Heart left ventricle (tissue), 16 donors: ENCODE measurements around the gene EVC2. TPM values are rescaled to one million over a fixed set of nuclear protein-coding genes. Genes with fewer than 3 reads are reported as not detected.

ENCODE experiments used
- ATAC-seq, 4 donors: fragments of 200-7000 bp; cut with Tn5 transposase; one replicate each; pipeline ENCODE4 v1.9.1; 2020 to 2022; ENCODE audit warnings: moderate library complexity in 4 of 4, mild to moderate bottlenecking in 3 of 4, moderate number of reproducible peaks in 1 of 4
- DNase-seq, 5 donors: peaks; one replicate each; pipeline ENCODE4 v3.0.0-alpha.2; 2020
- H3K27ac ChIP-seq, 12 donors: fragments of 200-600 bp; sonication (generic) in 4 of 12; one replicate each; pipeline versions ENCODE4 v1.5.0 to v1.8.0; 2016 to 2022; ENCODE audit warnings: mild to moderate bottlenecking in 2 of 12
- H3K27me3 ChIP-seq, 9 donors: fragments of 200-600 bp; sonication (generic) in 2 of 9; one replicate each; pipeline versions ENCODE4 v1.5.1 to v1.8.0; 2016 to 2022; ENCODE audit warnings: mild to moderate bottlenecking in 3 of 9
- H3K36me3 ChIP-seq, 9 donors: fragments of 200-600 bp; sonication (generic) in 2 of 9; one replicate each; pipeline versions ENCODE4 v1.5.0 to v1.8.0; 2018 to 2022; ENCODE audit warnings: mild to moderate bottlenecking in 2 of 9
- H3K4me1 ChIP-seq, 12 donors: fragments of 200-600 bp; sonication (generic) in 4 of 12; one replicate each; pipeline versions ENCODE4 v1.5.0 to v1.8.0; 2016 to 2022; ENCODE audit warnings: mild to moderate bottlenecking in 3 of 12
- H3K4me3 ChIP-seq, 12 donors: fragments of 200-600 bp; sonication (generic) in 4 of 12; one replicate each; pipeline versions ENCODE4 v1.5.0 to v1.8.0; 2017 to 2022; ENCODE audit warnings: mild to moderate bottlenecking in 9 of 12, moderate library complexity in 4 of 12
- H3K9me3 ChIP-seq, 12 donors: fragments of 200-600 bp; sonication (generic) in 4 of 12; one replicate each; pipeline versions ENCODE4 v1.5.0 to v1.8.0; 2016 to 2022; ENCODE audit warnings: mild to moderate bottlenecking in 1 of 12
- CTCF ChIP-seq, 12 donors: fragments of 200-600 bp; sonication (generic) in 4 of 12; IDR thresholded peaks; one replicate each; pipeline versions ENCODE4 v1.5.0 to v1.8.0; 2018 to 2022; ENCODE audit warnings: antibody characterized with exemption in 12 of 12, mild to moderate bottlenecking in 5 of 12
- POLR2A ChIP-seq, 2 donors: fragments of 450-650 bp; IDR thresholded peaks; one replicate each; pipeline ENCODE4 v1.6.1; 2017; ENCODE audit warnings: antibody characterized with exemption in 2 of 2, mild to moderate bottlenecking in 2 of 2, moderate library complexity in 2 of 2
- WGBS, 4 donors: extraction: QIAGEN DNeasy Blood & Tissue Kit in 2 of 4; methylation state at CpG; one replicate each; pipeline versions ENCODE4 v1.1.5 to v1.1.7; 2013 to 2018; 5-methylcytosine and 5-hydroxymethylcytosine counted together
- intact Hi-C, 10 donors: fragments of 100-400 bp; cut with DNase I; formaldehyde crosslinking; loops; one replicate each; pipeline versions ENCODE4 v1.11.1 to v1.14.2; 2022
- long read RNA-seq, 3 donors: library from polyadenylated mRNA; unstranded; transcript quantifications; one replicate each; pipeline ENCODE4 v2.0.0, GENCODE V29; 2020 to 2021
- polyA plus RNA-seq, 2 donors: library from polyadenylated mRNA; stranded (reverse); fragments of 200-250 nt; gene quantifications; one replicate each; pipeline ENCODE4 v1.2.3, GENCODE V29; 2013
- total RNA-seq, 9 donors: library from RNA; depleted of rRNA in 2 of 9; stranded (reverse); fragments of >200 nt in 2 of 9; fragmentation: NEBNext Ultra II Directional in 3 of 9; extraction: Animal tissue kit (Norgen Biotek cat#: 25700) in 3 of 9; gene quantifications; one replicate each; pipeline versions ENCODE4 v1.1.0 to v1.2.4, GENCODE V29; 2016 to 2023
- donor health status: ischemic (EF 13 %, LVEDD 7.1; RV severe dilation, severe dysfunction).
- donor health status: healthy with polysubstance abuse.
- donor health status: DM: no; HTN: yes; CAD: no.
- donor health status: DM: no; HTN: no; CAD: no.
- donor health status: ischemic (EF 25% LVEDD 6.9; RV normal size, moderate dysfunction).
- donor health status: ischemic (EF 25% LVEDD 5.7; RV mildly dilated, moderate dysfunction).
- donor health status: healthy.
- donor health status: DM: yes; HTN: yes; CAD: no.
- donor health status: ischemic (EF 35%, LVEDD 5.7; RV mildly dilated, moderate dysfunction).
- donor health status: nonischemic (EF 11% LVEDD 7.7; RV severe dilation, severe dysfunction).
- donor health status: DM: yes; HTN: yes; CAD: no.
- donor health status: PGD.
- donor health status: ischemic (EF 29% LVEDD 5.4; RV normal size, mild dysfunction).
- donor health status: nonischemic (EF 23%, LVEDD 6.1; RV moderate dilation, normal function).

The EVC2 gene, protein sequence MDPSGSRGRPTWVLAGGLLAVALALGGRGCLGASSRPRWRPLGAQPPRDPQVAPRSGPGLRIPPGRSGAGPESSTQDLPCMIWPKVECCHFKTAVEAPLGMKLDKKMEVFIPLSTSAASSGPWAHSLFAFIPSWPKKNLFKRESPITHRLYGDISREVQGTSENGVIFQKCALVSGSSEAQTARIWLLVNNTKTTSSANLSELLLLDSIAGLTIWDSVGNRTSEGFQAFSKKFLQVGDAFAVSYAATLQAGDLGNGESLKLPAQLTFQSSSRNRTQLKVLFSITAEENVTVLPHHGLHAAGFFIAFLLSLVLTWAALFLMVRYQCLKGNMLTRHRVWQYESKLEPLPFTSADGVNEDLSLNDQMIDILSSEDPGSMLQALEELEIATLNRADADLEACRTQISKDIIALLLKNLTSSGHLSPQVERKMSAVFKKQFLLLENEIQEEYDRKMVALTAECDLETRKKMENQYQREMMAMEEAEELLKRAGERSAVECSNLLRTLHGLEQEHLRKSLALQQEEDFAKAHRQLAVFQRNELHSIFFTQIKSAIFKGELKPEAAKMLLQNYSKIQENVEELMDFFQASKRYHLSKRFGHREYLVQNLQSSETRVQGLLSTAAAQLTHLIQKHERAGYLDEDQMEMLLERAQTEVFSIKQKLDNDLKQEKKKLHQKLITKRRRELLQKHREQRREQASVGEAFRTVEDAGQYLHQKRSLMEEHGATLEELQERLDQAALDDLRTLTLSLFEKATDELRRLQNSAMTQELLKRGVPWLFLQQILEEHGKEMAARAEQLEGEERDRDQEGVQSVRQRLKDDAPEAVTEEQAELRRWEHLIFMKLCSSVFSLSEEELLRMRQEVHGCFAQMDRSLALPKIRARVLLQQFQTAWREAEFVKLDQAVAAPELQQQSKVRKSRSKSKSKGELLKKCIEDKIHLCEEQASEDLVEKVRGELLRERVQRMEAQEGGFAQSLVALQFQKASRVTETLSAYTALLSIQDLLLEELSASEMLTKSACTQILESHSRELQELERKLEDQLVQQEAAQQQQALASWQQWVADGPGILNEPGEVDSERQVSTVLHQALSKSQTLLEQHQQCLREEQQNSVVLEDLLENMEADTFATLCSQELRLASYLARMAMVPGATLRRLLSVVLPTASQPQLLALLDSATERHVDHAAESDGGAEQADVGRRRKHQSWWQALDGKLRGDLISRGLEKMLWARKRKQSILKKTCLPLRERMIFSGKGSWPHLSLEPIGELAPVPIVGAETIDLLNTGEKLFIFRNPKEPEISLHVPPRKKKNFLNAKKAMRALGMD
- total RNA-seq (1 to 10 TPM in 4 of 9 donors, under 1 TPM in 5; 0.46 to 3.1 (median 0.99) TPM), polyA plus RNA-seq (under 1 TPM; 0.89 to 0.95 TPM)
- long read RNA-seq, donor 1, full-length matches to known transcripts, result 2 of 2 reads
- long read RNA-seq, donor 1, partial matches to known transcripts, result 0 of 2 reads
- long read RNA-seq, donor 1, other reads (novel, unspliced or antisense), result 0 of 2 reads
- long read RNA-seq, donor 2, partial matches to known transcripts, result 0 of 1 reads
- long read RNA-seq, donor 2, other reads (novel, unspliced or antisense), result 1 of 1 reads
- long read RNA-seq, donor 3, full-length matches to known transcripts, result 1 of 1 reads
- long read RNA-seq, donor 3, partial matches to known transcripts, result 0 of 1 reads
- long read RNA-seq, donor 3, other reads (novel, unspliced or antisense), result 0 of 1 reads

DNA sequence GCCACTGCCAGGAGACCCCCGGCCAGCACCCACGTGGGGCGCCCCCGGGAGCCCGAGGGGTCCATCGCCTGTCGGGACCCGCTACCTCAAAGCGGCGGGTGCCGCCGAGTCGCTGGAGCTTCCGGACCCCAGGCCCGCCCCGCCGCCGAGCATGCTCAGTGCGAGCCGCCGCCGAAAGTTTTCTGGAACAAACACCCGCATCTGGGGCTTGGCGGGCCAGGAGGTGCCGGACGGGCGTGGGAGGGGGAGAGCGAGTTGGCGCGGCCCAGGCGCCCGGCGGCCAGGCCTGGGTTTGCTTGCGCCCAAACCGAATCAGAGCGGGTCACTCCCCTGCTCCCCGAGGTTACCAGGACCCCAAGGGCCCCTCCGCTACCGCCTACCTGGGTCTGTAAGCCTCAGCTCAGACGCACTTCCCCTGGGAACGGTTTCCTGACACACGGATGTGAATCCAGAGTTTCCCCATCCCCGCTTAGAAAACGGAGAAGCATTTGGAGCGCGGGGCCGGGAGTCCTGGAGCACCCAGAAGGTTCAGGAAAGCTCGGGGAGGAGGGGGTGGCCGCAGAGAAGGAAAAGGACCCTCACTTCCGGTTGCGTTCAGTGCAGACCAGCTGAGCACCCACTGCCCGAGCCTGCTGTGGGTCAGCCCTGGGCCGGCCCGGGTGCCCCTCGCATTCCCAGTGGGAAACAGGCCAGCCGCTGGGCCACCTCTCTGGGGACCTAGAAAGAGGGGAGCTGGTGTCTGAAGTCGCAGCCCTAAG lies at the start of gene EVC2:
Gene EVC2, minus strand, starts transcription at position 111 of the 758 bp plus-strand sequence. Its CDS starts 46 bp downstream, at position 65.
- Histone ChIP-seq H3K9me3 (no peaks in the 10 kb centered on the region), H3K4me3 (peak within 1 kb of the TSS; percentile 28 to 84 (median 68)), H3K27ac (peak within 1 kb of the TSS; percentile 36 to 87 (median 70)), H3K27me3 (peaks cover 0 to 45% (median 8%) of the 10 kb centered on the region in 9 donors), H3K36me3 (no peaks in the 10 kb centered on the region), H3K4me1 (peaks cover 0 to 44% (median 18%) of the 10 kb centered on the region in 12 donors)
- 4 to 33% (median 7%) methylated on average over 22 to 57 of the region's 57 CpGs for WGBS, 4 donors
- DNase-seq (peak; percentile 75 to 85 (median 79)), ATAC-seq (peak; percentile 30 to 84 (median 68))
- peak in 1 of 2 donors; percentile 58 for TF ChIP-seq POLR2A (IDR thresholded peaks at IDR 0.05)
- TF ChIP-seq CTCF (IDR thresholded peaks at IDR 0.05), result no peak
- intact Hi-C loops, result no loop called here

DNA sequence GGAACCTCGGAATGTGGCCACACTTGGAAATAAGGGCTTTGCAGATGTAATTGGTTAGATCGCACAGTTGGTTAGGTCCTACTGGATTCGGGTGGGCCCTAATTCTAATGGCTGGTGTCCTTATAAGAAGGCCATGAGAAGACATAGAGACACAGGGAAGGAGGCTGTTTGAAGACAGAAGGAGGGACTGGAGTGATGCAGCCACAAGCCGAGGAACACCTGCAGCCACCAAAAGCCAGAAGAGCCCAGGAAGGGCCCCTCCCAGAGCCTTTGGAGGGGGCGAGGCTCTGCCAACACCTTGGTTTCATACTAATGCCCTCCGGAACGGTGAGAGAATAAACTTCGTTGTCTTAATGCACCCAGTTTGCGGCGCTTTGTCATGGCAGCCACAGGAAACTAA lies 49.6 kb upstream of the EVC2 start:
- intact Hi-C loops, result no loop called here
- Histone ChIP-seq H3K27ac (no peak overlapping the region), H3K27me3 (no peaks in the 10 kb centered on the region), H3K36me3 (peaks cover 0 to 53% (median 22%) of the 10 kb centered on the region in 9 donors), H3K4me3 (no peak overlapping the region), H3K9me3 (no peaks in the 10 kb centered on the region), H3K4me1 (no peaks in the 10 kb centered on the region)
- no peak for DNase-seq
- TF ChIP-seq CTCF (IDR thresholded peaks at IDR 0.05) (no peak), POLR2A (IDR thresholded peaks at IDR 0.05) (no peak)
- no peak for ATAC-seq
- WGBS, 4 donors, result 93 to 95% (median 94%) methylated on average over 10 of the region's 10 CpGs

DNA sequence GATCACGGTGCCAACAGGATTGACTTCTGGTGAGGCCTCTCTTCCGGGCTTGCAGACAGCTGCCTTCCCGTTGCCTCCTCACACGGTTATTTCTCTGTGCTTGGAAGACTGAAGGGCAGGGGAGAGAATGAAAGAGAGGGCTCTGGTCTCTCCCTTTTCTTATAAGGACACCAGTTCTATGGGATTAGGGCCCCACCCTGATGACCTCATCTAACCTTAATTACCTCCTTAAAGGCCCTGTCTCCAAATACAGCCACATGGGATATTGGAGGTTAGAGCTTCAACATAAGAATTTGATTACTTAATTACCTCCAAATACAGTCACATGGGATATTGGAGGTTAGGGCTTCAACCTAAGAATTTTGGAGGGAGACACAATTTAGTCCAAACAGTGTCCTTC lies 49.2 kb upstream of the EVC2 start:
- intact Hi-C loops, result no loop called here
- Histone ChIP-seq H3K4me1 (no peaks in the 10 kb centered on the region), H3K36me3 (peaks cover 0 to 57% (median 22%) of the 10 kb centered on the region in 9 donors), H3K4me3 (no peak overlapping the region), H3K9me3 (no peaks in the 10 kb centered on the region), H3K27me3 (no peaks in the 10 kb centered on the region), H3K27ac (no peak overlapping the region)
- TF ChIP-seq CTCF (IDR thresholded peaks at IDR 0.05), result no peak
- TF ChIP-seq POLR2A (IDR thresholded peaks at IDR 0.05), result no peak
- ATAC-seq, result no peak
- 83 to 98% (median 95%) methylated on average over 4 of the region's 4 CpGs for WGBS, 4 donors
- DNase-seq, result no peak
